GM18511 (cell line): Measurements from ENCODE around the gene NKD2.

ENCODE experiments used
- ATAC-seq: cut with Tn5 transposase; IDR thresholded peaks from one replicate; pipeline ENCODE4 v1.9.1; 2021; ENCODE audit warnings: mild to moderate bottlenecking, moderate library complexity; ENCODE audit not compliant: unreplicated experiment

The NKD2 gene

GRCh38 chr5:1039706-1040260 is 31.2 kb downstream of the NKD2 start:
- ATAC-seq: no peak

- ATAC-seq: no peak
These were observed 32.0 kb downstream of the NKD2 start for GRCh38 chr5:1040571-1040970.

- ATAC-seq: no peak
These were observed 32.9 kb downstream of the NKD2 start for GRCh38 chr5:1041225-1042143.

- ATAC-seq: no peak
These were observed 34.0 kb downstream of the NKD2 start for GRCh38 chr5:1042626-1043025.

GRCh38 chr5:1043327-1043726 is 34.7 kb downstream of the NKD2 start:
- ATAC-seq: no peak

GRCh38 chr5:1044117-1044516 is 35.5 kb downstream of the NKD2 start:
- ATAC-seq: no peak

GRCh38 chr5:1045960-1046560 is 37.5 kb downstream of the NKD2 start:
- no peak for ATAC-seq

- no peak for ATAC-seq
These were observed 38.8 kb downstream of the NKD2 start for GRCh38 chr5:1047332-1047965.

GRCh38 chr5:1048162-1048721 is 39.6 kb downstream of the NKD2 start:
- no peak for ATAC-seq

GRCh38 chr5:1048861-1049838 is 40.5 kb downstream of the NKD2 start:
- no peak for ATAC-seq

GRCh38 chr5:1050423-1051365 is 42.1 kb downstream of the NKD2 start:
- no peak for ATAC-seq

- ATAC-seq: no peak
These were observed 42.7 kb downstream of the NKD2 start for GRCh38 chr5:1051366-1051720.

- no peak for ATAC-seq
These were observed 43.5 kb downstream of the NKD2 start for GRCh38 chr5:1052076-1052475.

GRCh38 chr5:1052641-1053390 is 44.2 kb downstream of the NKD2 start:
- no peak for ATAC-seq

- no peak for ATAC-seq
These were observed 44.9 kb downstream of the NKD2 start for GRCh38 chr5:1053391-1054017.

- no peak for ATAC-seq
These were observed 45.6 kb downstream of the NKD2 start for GRCh38 chr5:1054018-1054798.
